H1 (cell line): Measurements from ENCODE around the gene DRP2. TPM values are rescaled to one million over a fixed set of nuclear protein-coding genes. Genes with fewer than 3 reads are reported as not detected.

ENCODE experiments used
- CTCF ChIA-PET: fragments of 300-600 bp; sonication (Branson Sonifier 250); formaldehyde crosslinking; loops from one replicate; lab custom pipeline; 2021; ENCODE audit not compliant: partially characterized antibody; lab: Charles Lee
- POLR2A ChIA-PET: fragments of 300-600 bp; sonication (Branson Sonifier 250); formaldehyde crosslinking; loops from one replicate; lab custom pipeline; 2021; ENCODE audit warnings: inconsistent platforms; ENCODE audit not compliant: partially characterized antibody; lab: Charles Lee
- DNase-seq, 2 experiments: peaks; one replicate each; pipeline versions ENCODE4 v3.0.0 to v3.0.0-alpha.2; 2010 to 2022; ENCODE audit warnings: low spot score in 2 of 2, low read depth in 1 of 2, mixed read lengths in 1 of 2
- FAIRE-seq: peaks from 2 replicates; lab custom pipeline; 2011; peaks lifted over from hg19 to GRCh38; lab: Jason Lieb, UNC
- H2AFZ ChIP-seq: 2 replicates; pipeline ENCODE4 v1.8.1; 2012; ENCODE audit warnings: low read length, inconsistent platforms
- H2AK5ac ChIP-seq: 2 replicates; pipeline ENCODE4 v1.6.1; 2013; ENCODE audit warnings: low read depth, low read length
- H2BK120ac ChIP-seq: replicated peaks from 2 replicates; pipeline ENCODE3; 2013; ENCODE audit warnings: low read depth, low read length, inconsistent platforms
- H2BK12ac ChIP-seq: 2 replicates; pipeline ENCODE4 v1.6.1; 2013; ENCODE audit warnings: low read depth, low read length
- H2BK15ac ChIP-seq: 2 replicates; pipeline ENCODE4 v1.6.1; 2013; ENCODE audit warnings: low read length
- H2BK20ac ChIP-seq: 2 replicates; pipeline ENCODE4 v1.6.1; 2013; ENCODE audit warnings: low read length
- H2BK5ac ChIP-seq: 2 replicates; pipeline ENCODE4 v1.6.1; 2013; ENCODE audit warnings: low read depth, low read length
- H3K14ac ChIP-seq: 2 replicates; pipeline ENCODE4 v1.6.1; 2013; ENCODE audit warnings: inconsistent platforms; ENCODE audit not compliant: insufficient read length
- H3K18ac ChIP-seq: 2 replicates; pipeline ENCODE4 v1.6.1; 2013; ENCODE audit warnings: low read length; ENCODE audit errors: extremely low read depth
- H3K23ac ChIP-seq: 2 replicates; pipeline ENCODE4 v1.6.1; 2013; ENCODE audit warnings: inconsistent platforms; ENCODE audit not compliant: insufficient read length
- H3K23me2 ChIP-seq: 2 replicates; pipeline ENCODE4 v1.6.1; 2013; ENCODE audit warnings: low read depth, low read length
- H3K27ac ChIP-seq: 2 replicates; pipeline ENCODE4 v1.6.1; 2011; ENCODE audit warnings: low read depth, low read length, inconsistent platforms
- H3K27me3 ChIP-seq, 4 experiments: replicated peaks in 1 of 4; 1 replicate in 1 of 4; 2 replicates in 3 of 4; pipeline versions ENCODE4 v1.6.1 to v1.8.1; 2011 to 2013; ENCODE audit warnings: low read length in 3 of 4, mild to moderate bottlenecking in 3 of 4, inconsistent platforms in 2 of 4, mixed read lengths in 2 of 4, moderate library complexity in 1 of 4; ENCODE audit not compliant: control insufficient read depth in 3 of 4, insufficient read depth in 3 of 4; ENCODE audit errors: extremely low read depth in 1 of 4
- H3K36me3 ChIP-seq, 4 experiments: 2 replicates each; pipeline versions ENCODE4 v1.6.1 to v1.8.1; 2011 to 2013; ENCODE audit warnings: mild to moderate bottlenecking in 4 of 4, low read length in 3 of 4, moderate library complexity in 2 of 4, control low read depth in 1 of 4, inconsistent platforms in 1 of 4; ENCODE audit not compliant: insufficient read depth in 4 of 4, control insufficient read depth in 2 of 4
- H3K4ac ChIP-seq: replicated peaks from 2 replicates; pipeline ENCODE3; 2013; ENCODE audit warnings: low read length, low read depth, mixed read lengths, inconsistent platforms; ENCODE audit not compliant: insufficient read length
- H3K4me1 ChIP-seq, 4 experiments: replicated peaks in 1 of 4; 1 replicate in 1 of 4; 2 replicates in 3 of 4; pipeline versions ENCODE4 v1.6.1 to v1.8.1; 2011 to 2013; ENCODE audit warnings: low read length in 3 of 4, inconsistent platforms in 2 of 4, mixed read lengths in 1 of 4; ENCODE audit not compliant: insufficient read depth in 4 of 4, control insufficient read depth in 3 of 4
- H3K4me2 ChIP-seq, 2 experiments: 2 replicates each; pipeline versions ENCODE4 v1.6.1 to v1.8.1; 2011 to 2013; ENCODE audit warnings: low read depth in 2 of 2, low read length in 2 of 2, control low read depth in 1 of 2, inconsistent platforms in 1 of 2, mild to moderate bottlenecking in 1 of 2; ENCODE audit not compliant: insufficient read depth in 1 of 2
- H3K4me3 ChIP-seq, 4 experiments: fragments of 200-600, 300-600 bp in 1 of 4; sonication (generic), shearing (Covaris generic), sonication (Bioruptor Twin) in 1 of 4; 2 replicates each; pipeline versions ENCODE4 v1.5.1 to v1.8.1; 2011 to 2016; ENCODE audit warnings: low read length in 4 of 4, low read depth in 3 of 4, control low read depth in 2 of 4, inconsistent platforms in 2 of 4, mild to moderate bottlenecking in 2 of 4, mixed read lengths in 1 of 4, moderate library complexity in 1 of 4; ENCODE audit not compliant: insufficient read depth in 2 of 4; ENCODE audit errors: extremely low read depth in 1 of 4
- H3K56ac ChIP-seq: replicated peaks from 2 replicates; pipeline ENCODE3; 2013; ENCODE audit warnings: low read depth, mild to moderate bottlenecking, mixed read lengths, low read length, inconsistent platforms; ENCODE audit not compliant: insufficient read length
- H3K79me1 ChIP-seq: 2 replicates; pipeline ENCODE4 v1.6.1; 2013; ENCODE audit warnings: low read depth, low read length, control low read depth
- H3K79me2 ChIP-seq, 2 experiments: 2 replicates each; pipeline versions ENCODE4 v1.6.1 to v1.8.1; 2012 to 2013; ENCODE audit warnings: low read length in 2 of 2, mild to moderate bottlenecking in 2 of 2, inconsistent platforms in 1 of 2; ENCODE audit not compliant: insufficient read depth in 2 of 2, control insufficient read depth in 1 of 2
- H3K9ac ChIP-seq, 4 experiments: replicated peaks in 1 of 4; 1 replicate in 1 of 4; 2 replicates in 3 of 4; pipeline versions ENCODE4 v1.6.1 to v1.8.1; 2011 to 2013; ENCODE audit warnings: low read depth in 3 of 4, low read length in 3 of 4, control low read depth in 2 of 4, mild to moderate bottlenecking in 2 of 4, moderate library complexity in 2 of 4, inconsistent platforms in 1 of 4; ENCODE audit errors: extremely low read depth in 1 of 4
- H3K9me3 ChIP-seq, 2 experiments: 2 replicates each; pipeline versions ENCODE4 v1.6.1 to v1.8.1; 2012 to 2013; ENCODE audit warnings: mild to moderate bottlenecking in 2 of 2, moderate library complexity in 2 of 2, control low read depth in 1 of 2, inconsistent platforms in 1 of 2, low read depth in 1 of 2, low read length in 1 of 2, mixed read lengths in 1 of 2; ENCODE audit not compliant: insufficient read depth in 2 of 2
- H4K20me1 ChIP-seq, 2 experiments: replicated peaks in 1 of 2; 2 replicates each; pipeline versions ENCODE3 to v1.8.1; 2011 to 2013; ENCODE audit warnings: inconsistent platforms in 2 of 2, low read length in 2 of 2, mild to moderate bottlenecking in 1 of 2; ENCODE audit not compliant: insufficient read depth in 2 of 2, control insufficient read depth in 1 of 2
- H4K5ac ChIP-seq: 2 replicates; pipeline ENCODE4 v1.6.1; 2013; ENCODE audit warnings: low read length, low read depth, mixed read lengths, inconsistent platforms; ENCODE audit not compliant: insufficient read length
- H4K8ac ChIP-seq: 2 replicates; pipeline ENCODE4 v1.8.0; 2013; ENCODE audit warnings: mild to moderate bottlenecking, moderate library complexity, low read length, inconsistent platforms; ENCODE audit not compliant: insufficient read depth; ENCODE audit errors: extremely low read depth
- H4K91ac ChIP-seq: replicated peaks from 2 replicates; pipeline ENCODE3; 2013; ENCODE audit warnings: low read length, mixed read lengths, inconsistent platforms; ENCODE audit not compliant: insufficient read length
- CTCF ChIP-seq, 3 experiments: IDR thresholded peaks; 1 replicate in 2 of 3; 2 replicates in 1 of 3; pipeline versions ENCODE4 v1.5.1 to v1.6.1; 2011; ENCODE audit warnings: low read length in 3 of 3, mild to moderate bottlenecking in 3 of 3, inconsistent platforms in 2 of 3, low read depth in 1 of 3, moderate library complexity in 1 of 3; ENCODE audit not compliant: insufficient read depth in 1 of 3; ENCODE audit errors: control extremely low read depth in 1 of 3
- RAD21 ChIP-seq, 2 experiments: IDR thresholded peaks in 1 of 2; conservative IDR thresholded peaks in 1 of 2; 2 replicates each; pipeline ENCODE4 v1.6.1; 2011; ENCODE audit warnings: low read depth in 2 of 2, low read length in 2 of 2, improper control_type of control experiment in 1 of 2, inconsistent platforms in 1 of 2, mild to moderate bottlenecking in 1 of 2, moderate library complexity in 1 of 2
- SUZ12 ChIP-seq: fragments of 200-600 bp; sonication (generic); IDR thresholded peaks from 2 replicates; pipeline ENCODE4 v1.6.1; 2012; ENCODE audit warnings: mild to moderate bottlenecking, inconsistent platforms, low read length, moderate library complexity, mixed read lengths
- TEAD4 ChIP-seq: IDR thresholded peaks from 2 replicates; pipeline ENCODE4 v1.6.1; 2012; ENCODE audit warnings: low read depth, low read length, inconsistent platforms, mixed read lengths
- WGBS, 2 experiments: shearing (Covaris generic) in 1 of 2; methylation state at CpG; one replicate each; pipeline versions ENCODE4 v1.1.6 to v1.1.7; 2013 to 2015; ENCODE audit warnings: low lambda C conversion rate in 2 of 2, mixed read lengths in 2 of 2, inconsistent platforms in 1 of 2, low coverage in 1 of 2, missing lambda C conversion rate in 1 of 2; ENCODE audit not compliant: insufficient replicate concordance in 2 of 2, insufficient coverage in 1 of 2, insufficient read length in 1 of 2; ENCODE audit errors: extremely low coverage in 1 of 2, missing lambda C conversion rate in 1 of 2; 5-methylcytosine and 5-hydroxymethylcytosine counted together
- polyA plus RNA-seq, 7 experiments: library from polyadenylated mRNA; depleted of rRNA in 3 of 7; stranded (reverse) in 5 of 7; unstranded in 2 of 7; fragments of >200 nt in 5 of 7; fragments of 200-250 nt in 2 of 7; gene quantifications; 1 replicate in 5 of 7; 2 replicates in 1 of 7; 4 replicates in 1 of 7; pipeline versions ENCODE4 v1.2.1 to v1.2.3, GENCODE V29; 2011 to 2013; ENCODE audit warnings: missing spikeins in 2 of 7, mixed read lengths in 2 of 7
- total RNA-seq: library from RNA; stranded (reverse); fragmentation: NEBNext Ultra II Directional; extraction: Animal tissue kit (Norgen Biotek cat#: 25700); gene quantifications from 2 replicates; pipeline ENCODE4 v1.2.1, GENCODE V29; 2021

The DRP2 gene
- total and polyA plus RNA-seq, 2 of the 8 experiments (the other 6 are each of a cell fraction or from before 2014, with no cell fraction given): 0.18 to 0.20 TPM

GRCh38 chrX:101260435-101260834 is 40.8 kb downstream of the DRP2 start:
- POLR2A ChIA-PET: no interaction called here
- CTCF ChIA-PET: interaction anchor here (0.6 to 2.7 kb wide), 4 partner anchors 14 to 123 kb away, joined by 3 to 8 read pairs (median 4); no protein-coding TSS in a partner anchor

More at GRCh38 chrX:101260435-101260834, 40.8 kb downstream of the DRP2 start:
- no peak overlapping the region for H4K91ac ChIP-seq
- no peaks in the 10 kb centered on the region for H3K27me3 ChIP-seq
- H3K14ac ChIP-seq: no peak overlapping the region
- H3K27ac ChIP-seq: no peak overlapping the region
- no peaks in the 10 kb centered on the region for H3K36me3 ChIP-seq
- H3K9ac ChIP-seq: no peak overlapping the region
- no peak overlapping the region for H3K4me3 ChIP-seq
- no peak overlapping the region for H4K5ac ChIP-seq
- H2BK120ac ChIP-seq: no peak overlapping the region
- WGBS, 2 experiments: 83% methylated on average over 4 of the region's 4 CpGs; no CpG with 5 or more reads in 1 of the 2 experiments
- no peak overlapping the region for H4K8ac ChIP-seq
- H2BK5ac ChIP-seq: no peak overlapping the region
- DNase-seq: no peak
- no peaks in the 10 kb centered on the region for H4K20me1 ChIP-seq
- no peak overlapping the region for H2BK15ac ChIP-seq
- no peak overlapping the region for H2AK5ac ChIP-seq
- no peak overlapping the region for H2AFZ ChIP-seq
- no peaks in the 10 kb centered on the region for H3K79me1 ChIP-seq
- no peaks in the 10 kb centered on the region for H3K4me1 ChIP-seq
- no peak overlapping the region for H3K23ac ChIP-seq
- no peaks in the 10 kb centered on the region for H3K79me2 ChIP-seq
- H3K4me2 ChIP-seq: no peak overlapping the region
- no peaks in the 10 kb centered on the region for H3K9me3 ChIP-seq
- H2BK20ac ChIP-seq: no peak overlapping the region
- no peak overlapping the region for H3K56ac ChIP-seq
- no peak overlapping the region for H3K4ac ChIP-seq
- no peak overlapping the region for H2BK12ac ChIP-seq
- H3K18ac ChIP-seq: no peak overlapping the region
- FAIRE-seq: peak; percentile 66
- H3K23me2 ChIP-seq: no peaks in the 10 kb centered on the region
- TF ChIP-seq RAD21 (IDR thresholded peaks at IDR 0.05 in 1 of 2, conservative IDR thresholded peaks at IDR 0.05 in 1 of 2; ENCODE audit: low read depth in 2 of 2, low read length in 2 of 2) (peak; percentile 61 to 75), SUZ12 (no peak), CTCF (IDR thresholded peaks at IDR 0.05; ENCODE audit: control extremely low read depth in 1 of 3, insufficient read depth in 1 of 3, low read depth in 1 of 3, low read length in 3 of 3) (peak; percentile 36 to 60 (median 45); a peak in 3 of 4 replicates), TEAD4 (no peak)
